Mesenchymal stem cell (in vitro differentiated cells and primary cell): ENCODE results near the gene FMOD.

Experiments
- DNase-seq: peaks from one replicate; pipeline ENCODE4 v3.0.0-alpha.2; 2013
- H2AFZ ChIP-seq: one replicate; pipeline ENCODE4 v1.6.1; 2013; ENCODE audit warnings: low read depth, mild to moderate bottlenecking, control low read depth, inconsistent platforms, low read length, moderate library complexity
- H2AK5ac ChIP-seq: 2 replicates; pipeline ENCODE4 v1.6.1; 2013; ENCODE audit warnings: low read length, moderate library complexity, mild to moderate bottlenecking, inconsistent platforms; ENCODE audit not compliant: severe bottlenecking
- H2BK120ac ChIP-seq: one replicate; pipeline ENCODE4 v1.6.1; 2013; ENCODE audit warnings: low read depth, mild to moderate bottlenecking, inconsistent platforms, low read length, moderate library complexity
- H2BK12ac ChIP-seq, 2 experiments: one replicate each; pipeline ENCODE4 v1.6.1; 2013; ENCODE audit warnings: inconsistent platforms in 2 of 2, low read length in 2 of 2, mild to moderate bottlenecking in 2 of 2, moderate library complexity in 2 of 2, control low read depth in 1 of 2
- H2BK15ac ChIP-seq: one replicate; pipeline ENCODE4 v1.6.1; 2013; ENCODE audit warnings: mild to moderate bottlenecking, low read depth, inconsistent platforms; ENCODE audit not compliant: poor library complexity, severe bottlenecking
- H2BK5ac ChIP-seq: 2 replicates; pipeline ENCODE4 v1.6.1; 2013; ENCODE audit warnings: low read depth, mild to moderate bottlenecking, low read length, control low read depth, inconsistent platforms; ENCODE audit not compliant: poor library complexity, severe bottlenecking
- H3K14ac ChIP-seq, 2 experiments: one replicate each; pipeline ENCODE4 v1.6.1; 2013; ENCODE audit warnings: inconsistent platforms in 2 of 2, low read length in 2 of 2, control low read depth in 1 of 2, mild to moderate bottlenecking in 1 of 2, moderate library complexity in 1 of 2
- H3K18ac ChIP-seq, 2 experiments: one replicate each; pipeline ENCODE4 v1.6.1; 2013; ENCODE audit warnings: inconsistent platforms in 2 of 2, low read length in 2 of 2, control low read depth in 1 of 2, low read depth in 1 of 2, mild to moderate bottlenecking in 1 of 2
- H3K23ac ChIP-seq, 2 experiments: one replicate each; pipeline ENCODE4 v1.6.1; 2013; ENCODE audit warnings: inconsistent platforms in 2 of 2, low read length in 2 of 2, mild to moderate bottlenecking in 2 of 2, moderate library complexity in 2 of 2, control low read depth in 1 of 2
- H3K27ac ChIP-seq: 2 replicates; pipeline ENCODE4 v1.5.1; 2013; ENCODE audit warnings: mild to moderate bottlenecking, moderate library complexity, low read length, control low read depth, inconsistent platforms; ENCODE audit not compliant: poor library complexity, severe bottlenecking
- H3K27me3 ChIP-seq, 2 experiments: 2 replicates each; pipeline versions ENCODE4 v1.6.1 to v1.7.0; 2013; ENCODE audit warnings: low read length in 2 of 2, mild to moderate bottlenecking in 2 of 2, moderate library complexity in 2 of 2, control low read depth in 1 of 2, inconsistent platforms in 1 of 2; ENCODE audit not compliant: control insufficient read depth in 1 of 2, insufficient read depth in 1 of 2
- H3K36me3 ChIP-seq, 2 experiments: 2 replicates each; pipeline versions ENCODE4 v1.6.1 to v1.7.0; 2013; ENCODE audit warnings: low read length in 2 of 2, control low read depth in 1 of 2, inconsistent platforms in 1 of 2, low read depth in 1 of 2, mild to moderate bottlenecking in 1 of 2; ENCODE audit not compliant: insufficient read depth in 2 of 2, control insufficient read depth in 1 of 2
- H3K4ac ChIP-seq, 2 experiments: one replicate each; pipeline ENCODE4 v1.6.1; 2013; ENCODE audit warnings: inconsistent platforms in 2 of 2, low read length in 2 of 2, mild to moderate bottlenecking in 2 of 2, moderate library complexity in 2 of 2, control low read depth in 1 of 2, low read depth in 1 of 2
- H3K4me1 ChIP-seq: 2 replicates; pipeline ENCODE4 v1.6.1; 2013; ENCODE audit warnings: low read depth, low read length, control low read depth; ENCODE audit not compliant: control insufficient read depth, insufficient read depth
- H3K4me2 ChIP-seq: 2 replicates; pipeline ENCODE4 v1.6.1; 2013; ENCODE audit warnings: low read length, mild to moderate bottlenecking, inconsistent platforms; ENCODE audit not compliant: poor library complexity, severe bottlenecking
- H3K4me3 ChIP-seq, 2 experiments: 2 replicates each; pipeline versions ENCODE4 v1.5.1 to v1.7.0; 2013; ENCODE audit warnings: low read length in 2 of 2, mild to moderate bottlenecking in 2 of 2, control low read depth in 1 of 2, low read depth in 1 of 2; ENCODE audit not compliant: insufficient read depth in 1 of 2
- H3K79me1 ChIP-seq: replicated peaks from 2 replicates; pipeline ENCODE4 v1.6.1; 2013; ENCODE audit warnings: mild to moderate bottlenecking, control low read depth, low read length, inconsistent platforms; ENCODE audit not compliant: poor library complexity, severe bottlenecking
- H3K9ac ChIP-seq: 2 replicates; pipeline ENCODE4 v1.7.0; 2013; ENCODE audit warnings: mild to moderate bottlenecking, low read length, moderate library complexity
- H3K9me3 ChIP-seq: 2 replicates; pipeline ENCODE4 v1.7.0; 2013; ENCODE audit warnings: mild to moderate bottlenecking, low read length; ENCODE audit not compliant: control insufficient read depth
- H4K8ac ChIP-seq: one replicate; pipeline ENCODE4 v1.6.1; 2013; ENCODE audit warnings: inconsistent platforms, mild to moderate bottlenecking, low read length, moderate library complexity
- H4K91ac ChIP-seq: one replicate; pipeline ENCODE4 v1.6.1; 2013; ENCODE audit warnings: mild to moderate bottlenecking, low read length, inconsistent platforms
- WGBS: methylation state at CpG from one replicate; pipeline ENCODE4 v1.1.7; 2013; ENCODE audit warnings: mixed read lengths; 5-methylcytosine and 5-hydroxymethylcytosine counted together

The FMOD gene

GRCh38 chr1:203331224-203331623 lies 19.7 kb downstream of the FMOD start:
- Histone ChIP-seq H3K9ac (no peak overlapping the region), H4K8ac (no peak overlapping the region), H3K23ac (no peak overlapping the region), H3K14ac (no peak overlapping the region), H3K36me3 (no peaks in the 10 kb centered on the region), H3K4ac (no peak overlapping the region), H3K27me3 (peaks cover 27 to 43% of the 10 kb centered on the region in 2 experiments), H2AK5ac (no peak overlapping the region), H3K4me2 (no peak overlapping the region), H2BK5ac (no peak overlapping the region), H3K79me1 (no peaks in the 10 kb centered on the region), H4K91ac (no peak overlapping the region), H2BK15ac (no peak overlapping the region), H2BK12ac (no peak overlapping the region), H2BK120ac (no peak overlapping the region), H3K18ac (no peak overlapping the region), H2AFZ (no peak overlapping the region), H3K4me1 (peaks cover 21% of the 10 kb centered on the region), H3K4me3 (no peak overlapping the region), H3K27ac (no peak overlapping the region), H3K9me3 (no peaks in the 10 kb centered on the region)
- no peak for DNase-seq
- WGBS: 83% methylated on average over 1 of the region's 1 CpG

GRCh38 chr1:203328714-203329122 lies 22.2 kb downstream of the FMOD start:
- H3K4ac ChIP-seq: no peak overlapping the region
- 33% methylated on average over 7 of the region's 7 CpGs for WGBS

GRCh38 chr1:203327684-203328457 lies 23.1 kb downstream of the FMOD start:
- Histone ChIP-seq H3K36me3 (no peaks in the 10 kb centered on the region), H2BK12ac (peak overlapping the region; percentile 76 to 89), H4K91ac (peak overlapping the region; percentile 65), H3K14ac (peak overlapping the region in 1 of 2 experiments; percentile 23), H3K4me1 (peaks cover 28% of the 10 kb centered on the region), H3K4me2 (peak overlapping the region; percentile 69), H3K27me3 (peaks cover 33 to 43% of the 10 kb centered on the region in 2 experiments), H2AFZ (peak overlapping the region; percentile 15), H2AK5ac (peak overlapping the region; percentile 40), H3K27ac (peak overlapping the region; percentile 63), H3K4me3 (peak overlapping the region; percentile 27 to 77), H2BK15ac (no peak overlapping the region), H3K79me1 (no peaks in the 10 kb centered on the region), H2BK120ac (peak overlapping the region; percentile 94), H3K9ac (peak overlapping the region; percentile 70), H3K9me3 (no peaks in the 10 kb centered on the region), H2BK5ac (peak overlapping the region; percentile 83), H4K8ac (peak overlapping the region; percentile 90), H3K23ac (no peak overlapping the region), H3K18ac (peak overlapping the region; percentile 64 to 67), H3K4ac (peak overlapping the region; percentile 22 to 24)
- DNase-seq: peak; percentile 68
- WGBS: 10% methylated on average over 31 of the region's 31 CpGs

More at GRCh38 chr1:203328714-203329122, 22.2 kb downstream of the FMOD start:
- H3K4me1 ChIP-seq: peaks cover 28% of the 10 kb centered on the region
- no peak overlapping the region for H3K18ac ChIP-seq
- no peak overlapping the region for H3K4me3 ChIP-seq
- H2BK15ac ChIP-seq: no peak overlapping the region
- H3K79me1 ChIP-seq: no peaks in the 10 kb centered on the region
- peak overlapping the region; percentile 56 for H3K27ac ChIP-seq
- H3K36me3 ChIP-seq: no peaks in the 10 kb centered on the region
- no peak for DNase-seq
- H3K4me2 ChIP-seq: peak overlapping the region; percentile 44
- H3K27me3 ChIP-seq: peaks cover 27 to 48% of the 10 kb centered on the region in 2 experiments
- H2AK5ac ChIP-seq: no peak overlapping the region
- H2BK5ac ChIP-seq: no peak overlapping the region
- H2BK120ac ChIP-seq: no peak overlapping the region
- H2AFZ ChIP-seq: no peak overlapping the region
- H3K9me3 ChIP-seq: no peaks in the 10 kb centered on the region
- H3K23ac ChIP-seq: no peak overlapping the region
- no peak overlapping the region for H4K91ac ChIP-seq
- H3K14ac ChIP-seq: no peak overlapping the region
- peak overlapping the region in 1 of 2 experiments; percentile 21 for H2BK12ac ChIP-seq
- H3K9ac ChIP-seq: no peak overlapping the region
- peak overlapping the region; percentile 47 for H4K8ac ChIP-seq

GRCh38 chr1:203326830-203327683 lies 23.9 kb downstream of the FMOD start:
- Histone ChIP-seq H3K4me2 (peak overlapping the region; percentile 69), H2AFZ (peak overlapping the region; percentile 7)

More at GRCh38 chr1:203326830-203327683, 23.9 kb downstream of the FMOD start:
- H4K91ac ChIP-seq: peak overlapping the region; percentile 45
- H3K9me3 ChIP-seq: no peaks in the 10 kb centered on the region
- H3K18ac ChIP-seq: peak overlapping the region; percentile 64 to 91
- H3K9ac ChIP-seq: peak overlapping the region; percentile 70
- H2BK120ac ChIP-seq: peak overlapping the region; percentile 94
- H3K36me3 ChIP-seq: no peaks in the 10 kb centered on the region
- H2BK5ac ChIP-seq: no peak overlapping the region
- H3K4ac ChIP-seq: peak overlapping the region in 1 of 2 experiments; percentile 71
- H3K23ac ChIP-seq: peak overlapping the region in 1 of 2 experiments; percentile 47
- H3K4me1 ChIP-seq: peaks cover 28% of the 10 kb centered on the region
- H2BK12ac ChIP-seq: peak overlapping the region in 1 of 2 experiments; percentile 11
- H3K27ac ChIP-seq: no peak overlapping the region
- H3K4me3 ChIP-seq: peak overlapping the region; percentile 56 to 77
- no peak overlapping the region for H2BK15ac ChIP-seq
- peaks cover 39 to 46% of the 10 kb centered on the region in 2 experiments for H3K27me3 ChIP-seq
- H3K14ac ChIP-seq: no peak overlapping the region
- peak overlapping the region; percentile 90 for H4K8ac ChIP-seq
- peak; percentile 91 for DNase-seq
- 5% methylated on average over 43 of the region's 49 CpGs for WGBS
- H3K79me1 ChIP-seq: no peaks in the 10 kb centered on the region
- H2AK5ac ChIP-seq: peak overlapping the region; percentile 27
